IPS-18c (cell line): ENCODE measurements around the gene LDB3.

Experiments used
- H3K4me3 ChIP-seq: 2 replicates; pipeline ENCODE4 v1.7.0; 2013; ENCODE audit warnings: low read depth, mild to moderate bottlenecking, low read length, moderate library complexity; ENCODE audit not compliant: insufficient read depth
- H3K9me3 ChIP-seq: one replicate; pipeline ENCODE4 v1.6.1; 2013; ENCODE audit warnings: mild to moderate bottlenecking, low read length, moderate library complexity; ENCODE audit not compliant: control insufficient read depth, insufficient read depth

LDB3 gene

GRCh38 chr10:86649471-86650150 lies 18.7 kb upstream of the LDB3 start:
- Histone ChIP-seq H3K4me3 (no peak overlapping the region), H3K9me3 (no peaks in the 10 kb centered on the region)

- no peaks in the 10 kb centered on the region for H3K9me3 ChIP-seq
- no peak overlapping the region for H3K4me3 ChIP-seq
Measured at GRCh38 chr10:86650151-86650550, 18.2 kb upstream of the LDB3 start.

DNA sequence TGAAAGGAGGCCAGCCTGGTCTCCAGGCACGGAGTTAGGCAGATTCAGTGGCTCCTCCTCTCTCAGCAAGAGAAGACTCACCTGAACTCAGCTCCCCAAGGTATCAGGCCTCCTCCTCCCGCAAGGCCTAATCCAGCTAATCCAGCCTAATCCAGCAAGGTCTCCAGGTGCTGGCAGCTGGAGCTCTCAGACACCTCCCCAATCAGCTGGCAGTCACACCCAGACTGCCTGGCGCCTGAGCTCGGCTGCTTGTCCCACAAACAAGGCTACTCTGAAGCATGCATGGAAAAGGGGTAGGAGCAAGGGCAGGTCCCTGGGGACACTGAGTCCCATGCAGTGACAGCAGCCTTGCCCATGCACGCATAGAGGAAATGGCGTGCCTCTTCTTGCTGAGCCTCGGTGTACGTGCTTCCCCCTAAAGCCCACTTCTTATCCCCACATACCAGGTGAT lies 17.3 kb upstream of the LDB3 start:
- H3K4me3 ChIP-seq, result no peak overlapping the region
- H3K9me3 ChIP-seq, result no peaks in the 10 kb centered on the region

DNA sequence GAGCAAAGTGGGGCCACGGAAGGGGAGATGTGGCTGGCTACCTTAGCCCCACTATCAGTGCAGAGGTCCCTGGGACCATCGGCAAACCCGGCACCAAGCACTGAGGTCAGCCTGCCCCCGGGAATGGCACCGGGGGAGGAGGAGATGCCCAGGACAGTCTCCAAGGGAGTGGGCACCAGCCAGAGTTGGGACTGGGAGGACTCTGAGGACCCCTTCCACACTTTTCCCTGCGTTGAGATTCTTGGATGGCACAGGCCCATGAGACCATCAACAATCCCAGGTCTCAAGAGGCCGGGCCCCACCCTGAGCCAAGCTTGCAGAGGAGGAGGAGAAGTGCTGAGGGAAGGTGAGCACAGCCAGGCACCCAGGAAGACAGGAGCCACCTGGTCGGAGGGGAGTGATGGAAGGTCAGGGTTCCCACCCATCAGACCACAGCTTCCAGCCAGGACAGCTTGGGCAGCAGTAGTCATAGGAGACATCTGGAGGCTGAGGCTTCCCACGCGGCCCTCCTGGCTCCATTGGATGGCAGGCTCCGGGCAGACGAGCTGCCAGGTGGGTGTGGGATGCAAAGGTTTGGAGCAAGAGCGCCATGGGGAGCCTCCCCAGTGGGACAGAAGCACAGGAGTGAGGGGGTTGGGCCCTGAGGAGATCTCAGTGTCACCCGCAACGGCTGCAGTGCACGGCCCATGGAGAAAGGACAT lies 16.5 kb upstream of the LDB3 start:
- Histone ChIP-seq H3K9me3 (no peaks in the 10 kb centered on the region), H3K4me3 (no peak overlapping the region)

GRCh38 chr10:86652361-86653202 lies 15.7 kb upstream of the LDB3 start:
- no peaks in the 10 kb centered on the region for H3K9me3 ChIP-seq
- H3K4me3 ChIP-seq, result no peak overlapping the region

DNA sequence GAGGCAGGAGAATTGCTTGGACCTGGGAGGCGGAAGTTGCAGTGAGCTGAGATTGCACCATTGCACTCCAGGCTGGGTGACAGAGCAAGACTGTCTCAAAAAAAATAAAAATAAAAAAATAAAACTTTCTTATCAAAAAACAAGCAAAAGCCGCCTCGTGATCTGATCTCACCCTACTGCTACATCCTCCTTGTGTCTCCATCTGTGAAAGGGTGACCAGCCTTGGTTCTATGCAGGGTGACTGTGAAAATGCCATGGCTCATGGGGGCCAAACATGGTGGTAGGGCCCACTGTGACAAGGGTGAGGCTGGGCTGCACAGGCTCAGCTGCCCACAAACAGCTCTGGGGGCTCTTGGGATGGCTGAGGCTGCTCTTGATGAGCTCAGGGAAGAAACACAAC lies 14.9 kb upstream of the LDB3 start:
- Histone ChIP-seq H3K9me3 (no peaks in the 10 kb centered on the region), H3K4me3 (no peak overlapping the region)

DNA sequence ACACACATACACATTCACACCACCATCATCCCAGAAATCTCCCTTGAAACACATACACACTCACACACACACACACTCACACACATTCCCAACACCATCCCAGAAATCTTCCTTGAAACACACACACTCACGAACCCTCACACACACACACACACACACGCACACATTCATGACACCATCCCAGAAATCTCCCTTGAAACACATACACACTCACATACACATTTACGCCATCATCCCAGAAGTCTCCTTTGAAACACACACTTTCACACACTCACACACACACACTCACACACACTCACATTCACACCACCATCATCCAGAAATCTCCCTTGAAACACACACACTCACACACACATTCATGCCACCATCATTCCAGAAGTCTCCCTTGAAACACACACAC lies 14.3 kb upstream of the LDB3 start:
- Histone ChIP-seq H3K4me3 (no peak overlapping the region), H3K9me3 (no peaks in the 10 kb centered on the region)

GRCh38 chr10:86654411-86655172 lies 13.7 kb upstream of the LDB3 start, which contains the start of gene OPN4:
Gene OPN4, plus strand, starts transcription at chr10:86654547. Its CDS starts 237 bp downstream, at chr10:86654784.
- no peaks in the 10 kb centered on the region for H3K9me3 ChIP-seq
- H3K4me3 ChIP-seq, result no peak within 1 kb of the TSS

DNA sequence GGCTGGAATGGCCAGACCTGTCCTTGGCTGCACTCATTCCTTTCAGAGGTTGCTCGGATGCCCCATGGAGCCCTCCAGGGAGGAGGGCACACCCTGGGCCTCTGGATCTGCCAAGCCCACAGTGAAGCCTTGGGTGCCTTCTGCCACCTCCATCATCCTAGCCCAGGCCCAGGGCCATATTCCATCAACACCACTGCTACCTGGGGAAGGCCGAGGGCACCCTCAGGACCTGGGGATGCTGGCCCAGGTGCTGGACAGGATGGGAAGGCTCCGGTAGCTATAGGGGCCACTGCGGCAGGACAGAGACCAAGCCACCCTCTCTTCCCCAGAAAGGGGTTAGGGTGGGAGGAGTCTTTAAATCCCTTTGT lies 13.2 kb upstream of the LDB3 start:
- H3K4me3 ChIP-seq, result no peak overlapping the region

DNA sequence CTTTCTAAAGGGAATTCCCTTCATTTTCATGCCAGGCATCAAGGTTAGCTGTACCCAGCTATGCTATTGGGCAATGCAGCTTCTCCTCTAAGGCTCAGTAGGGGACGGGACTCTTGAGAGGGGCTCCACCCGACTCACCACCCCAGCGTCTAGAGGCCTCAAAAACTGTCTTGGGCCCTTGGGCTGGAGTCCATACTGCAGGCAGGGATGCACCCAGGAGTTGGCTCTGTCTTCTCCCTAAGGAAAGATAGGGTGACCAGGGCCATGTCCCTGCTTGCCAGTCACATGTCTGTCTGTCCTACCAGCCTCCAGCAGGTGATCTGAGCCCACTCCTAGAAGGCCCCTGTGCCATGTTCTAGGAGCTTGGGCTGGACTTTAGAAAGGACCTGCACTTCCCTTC lies 12.7 kb upstream of the LDB3 start:
- no peaks in the 10 kb centered on the region for H3K9me3 ChIP-seq
- H3K4me3 ChIP-seq, result no peak overlapping the region

More for the DNA sequence above, 13.2 kb upstream of the LDB3 start:
- H3K9me3 ChIP-seq, result no peaks in the 10 kb centered on the region

- Histone ChIP-seq H3K9me3 (no peaks in the 10 kb centered on the region), H3K4me3 (no peak overlapping the region)
Measured at GRCh38 chr10:86657011-86657395, 11.3 kb upstream of the LDB3 start.

DNA sequence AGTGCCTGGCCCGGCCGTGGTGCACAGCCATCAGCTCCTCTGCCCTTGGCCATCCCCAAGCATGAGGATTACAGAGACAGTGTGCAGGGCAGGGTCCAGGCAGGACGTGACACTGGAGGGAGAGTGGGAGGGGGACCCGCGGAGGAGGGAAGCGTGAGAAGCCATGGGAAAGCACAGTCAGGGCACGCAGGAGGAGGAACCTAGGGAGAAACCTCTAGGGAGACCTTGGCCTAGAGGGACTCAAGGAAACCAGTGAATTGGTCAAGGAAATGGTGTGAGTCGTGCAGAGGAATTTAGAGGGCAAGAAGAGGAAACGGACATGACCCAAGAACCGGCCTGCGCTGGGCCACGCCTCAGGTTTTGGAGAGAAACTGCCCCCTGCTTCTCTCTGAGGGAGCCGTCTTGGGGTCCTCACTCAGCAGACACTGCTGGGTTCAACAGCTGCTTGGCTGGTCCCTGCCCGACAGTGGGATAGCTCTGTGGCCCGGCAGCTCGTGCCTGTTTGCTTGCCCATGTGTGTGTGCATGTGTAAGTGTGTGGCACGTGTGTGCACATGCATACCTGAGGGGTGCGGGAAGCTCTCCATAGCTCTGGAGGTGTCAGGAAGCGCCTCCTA lies 10.8 kb upstream of the LDB3 start:
- H3K4me3 ChIP-seq, result no peak overlapping the region
- no peaks in the 10 kb centered on the region for H3K9me3 ChIP-seq

- H3K4me3 ChIP-seq, result no peak overlapping the region
- no peaks in the 10 kb centered on the region for H3K9me3 ChIP-seq
Measured at GRCh38 chr10:86658261-86658741, 10.0 kb upstream of the LDB3 start.

DNA sequence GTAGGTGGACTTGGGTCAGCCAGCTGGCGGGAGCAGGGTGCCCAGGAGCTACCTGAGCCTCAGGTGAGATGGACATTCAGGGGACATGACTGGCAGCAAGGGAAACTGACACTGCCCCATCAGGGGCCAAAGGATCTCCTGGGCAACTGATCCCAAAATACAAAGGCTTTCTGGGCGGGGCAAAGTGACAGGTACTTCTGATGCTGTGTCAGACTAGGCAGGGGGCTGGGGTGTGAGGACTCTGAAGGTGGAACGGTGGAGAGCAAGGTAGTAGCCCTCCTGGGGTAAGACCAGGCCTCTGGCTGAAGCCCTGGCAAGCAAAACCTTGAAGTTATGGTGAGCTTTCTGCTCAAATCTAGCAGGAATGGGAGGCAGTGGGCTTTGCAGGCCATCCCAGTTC lies 9.6 kb upstream of the LDB3 start:
- Histone ChIP-seq H3K4me3 (no peak overlapping the region), H3K9me3 (no peaks in the 10 kb centered on the region)

DNA sequence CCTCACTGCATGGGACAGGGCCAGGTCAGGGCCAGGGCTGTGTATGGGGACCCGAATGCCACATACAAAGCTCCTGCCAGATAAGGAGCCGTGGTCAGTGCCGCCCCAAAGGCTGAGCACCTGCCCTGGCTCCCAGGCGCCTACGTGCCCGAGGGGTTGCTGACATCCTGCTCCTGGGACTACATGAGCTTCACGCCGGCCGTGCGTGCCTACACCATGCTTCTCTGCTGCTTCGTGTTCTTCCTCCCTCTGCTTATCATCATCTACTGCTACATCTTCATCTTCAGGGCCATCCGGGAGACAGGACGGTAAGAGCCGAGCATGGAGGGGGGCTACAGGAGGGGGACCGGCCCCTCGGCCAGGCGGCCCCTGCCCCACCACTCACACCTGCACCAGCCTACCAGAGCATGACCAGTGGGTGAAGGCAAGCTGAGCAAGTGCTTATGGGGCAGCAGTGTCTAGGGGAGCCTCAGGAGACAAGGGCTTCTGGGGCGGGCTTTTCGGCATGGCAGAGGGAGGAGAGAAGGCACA lies 9.1 kb upstream of the LDB3 start:
- H3K4me3 ChIP-seq, result no peak overlapping the region
- no peaks in the 10 kb centered on the region for H3K9me3 ChIP-seq

- no peaks in the 10 kb centered on the region for H3K9me3 ChIP-seq
- no peak overlapping the region for H3K4me3 ChIP-seq
Measured at GRCh38 chr10:86659721-86660453, 8.4 kb upstream of the LDB3 start.
